Endothelial cell of umbilical vein (primary cell): ENCODE data around the gene TMEM26. TPM values are rescaled to one million over a fixed set of nuclear protein-coding genes. Genes with fewer than 3 reads are reported as not detected.

ENCODE experiments used
- BruUV-seq: library from RNA; stranded (reverse); fragments of 400-500 nt; replicated peaks from 2 replicates; lab custom pipeline; 2021; lab: Mats Ljungman, UMichigan
- CTCF ChIA-PET: fragments of 300-600, 350-600 bp; sonication (Branson Sonifier 250); formaldehyde crosslinking; loops from one replicate; lab custom pipeline; 2021; ENCODE audit warnings: antibody characterized with exemption, inconsistent platforms; lab: Charles Lee
- POLR2A ChIA-PET: fragments of 300-600, 350-600 bp; sonication (Branson Sonifier 250); formaldehyde crosslinking; loops from one replicate; lab custom pipeline; 2021; ENCODE audit warnings: antibody characterized with exemption, inconsistent platforms; lab: Charles Lee
- DNase-seq: peaks from one replicate; pipeline ENCODE4 v3.0.0-alpha.2; 2011; ENCODE audit warnings: low read depth, low spot score
- FAIRE-seq: peaks from 2 replicates; lab custom pipeline; 2011; peaks lifted over from hg19 to GRCh38; lab: Jason Lieb, UNC
- H2AFZ ChIP-seq: 2 replicates; pipeline ENCODE4 v1.6.0; 2012; ENCODE audit warnings: low read depth, low read length, control low read depth, inconsistent platforms
- H3K27ac ChIP-seq: 2 replicates; pipeline ENCODE4 v1.5.1; 2011; ENCODE audit warnings: low read depth, mild to moderate bottlenecking, control low read depth, low read length, moderate library complexity; ENCODE audit not compliant: insufficient read depth
- H3K27me3 ChIP-seq, 2 experiments: 2 replicates each; pipeline versions ENCODE4 v1.6.0 to v1.6.1; 2011; ENCODE audit warnings: low read length in 2 of 2, mixed read lengths in 1 of 2; ENCODE audit not compliant: control insufficient read depth in 2 of 2, insufficient read depth in 2 of 2
- H3K36me3 ChIP-seq, 2 experiments: 2 replicates in 1 of 2; 3 replicates in 1 of 2; pipeline ENCODE4 v1.5.1; 2011; ENCODE audit warnings: low read length in 2 of 2, mild to moderate bottlenecking in 1 of 2, moderate library complexity in 1 of 2; ENCODE audit not compliant: control insufficient read depth in 2 of 2, insufficient read depth in 2 of 2; ENCODE audit errors: extremely low read depth in 1 of 2
- H3K4me1 ChIP-seq: 3 replicates; pipeline ENCODE4 v1.5.1; 2011; ENCODE audit warnings: mild to moderate bottlenecking, low read length; ENCODE audit not compliant: control insufficient read depth, insufficient read depth; ENCODE audit errors: extremely low read depth
- H3K4me2 ChIP-seq: 2 replicates; pipeline ENCODE4 v1.6.1; 2011; ENCODE audit warnings: low read length, control low read depth, mixed read lengths; ENCODE audit not compliant: insufficient read depth
- H3K4me3 ChIP-seq, 3 experiments: fragments of 200-600 bp in 1 of 3; sonication (generic), shearing (Covaris generic) in 1 of 3; replicated peaks in 1 of 3; 2 replicates each; pipeline ENCODE4 v1.5.1; 2011 to 2016; ENCODE audit warnings: control low read depth in 3 of 3, low read length in 3 of 3, mild to moderate bottlenecking in 2 of 3, inconsistent platforms in 1 of 3, low read depth in 1 of 3, moderate library complexity in 1 of 3; ENCODE audit not compliant: insufficient read depth in 1 of 3
- H3K79me2 ChIP-seq: 2 replicates; pipeline ENCODE4 v1.6.0; 2012; ENCODE audit warnings: low read length, inconsistent platforms; ENCODE audit not compliant: control insufficient read depth, insufficient read depth
- H3K9ac ChIP-seq: replicated peaks from 2 replicates; pipeline ENCODE3; 2011; ENCODE audit warnings: low read length, control low read depth; ENCODE audit not compliant: insufficient read depth; ENCODE audit errors: extremely low read depth
- H3K9me1 ChIP-seq: replicated peaks from 3 replicates; pipeline ENCODE4 v1.6.0; 2011; ENCODE audit warnings: mild to moderate bottlenecking, low read length; ENCODE audit not compliant: control insufficient read depth, insufficient read depth; ENCODE audit errors: extremely low read depth
- H3K9me3 ChIP-seq: replicated peaks from 2 replicates; pipeline ENCODE4 v1.5.1; 2012; ENCODE audit warnings: low read length, inconsistent platforms; ENCODE audit not compliant: control insufficient read depth, insufficient read depth
- H4K20me1 ChIP-seq: replicated peaks from 2 replicates; pipeline ENCODE3; 2011; ENCODE audit warnings: mild to moderate bottlenecking, low read length; ENCODE audit not compliant: control insufficient read depth, insufficient read depth; ENCODE audit errors: extremely low read depth
- EZH2 ChIP-seq: IDR thresholded peaks from 2 replicates; pipeline ENCODE4 v1.6.1; 2012; ENCODE audit warnings: borderline replicate concordance, low read depth, mild to moderate bottlenecking, moderate library complexity, low read length, inconsistent platforms; ENCODE audit not compliant: severe bottlenecking
- FOS ChIP-seq: IDR thresholded peaks from 2 replicates; pipeline ENCODE4 v1.6.1; 2011; ENCODE audit warnings: mild to moderate bottlenecking, low read length, moderate library complexity, borderline replicate concordance; ENCODE audit not compliant: insufficient read depth
- GATA2 ChIP-seq: IDR thresholded peaks from 2 replicates; pipeline ENCODE4 v1.7.0; 2011; ENCODE audit warnings: low read depth, mild to moderate bottlenecking, moderate library complexity, mixed read lengths, low read length; ENCODE audit not compliant: insufficient read length, insufficient read depth
- JUN ChIP-seq: IDR thresholded peaks from 2 replicates; pipeline ENCODE4 v1.6.1; 2011; ENCODE audit warnings: borderline replicate concordance, low read depth; ENCODE audit not compliant: insufficient read length, insufficient read depth
- MYC ChIP-seq: IDR thresholded peaks from one replicate; pipeline ENCODE4 v1.6.1; 2011; ENCODE audit warnings: mild to moderate bottlenecking, low read depth, low read length
- POLR2A ChIP-seq: IDR thresholded peaks from 2 replicates; pipeline ENCODE4 v1.6.1; 2012; ENCODE audit warnings: low read depth, mild to moderate bottlenecking, control low read depth, low read length
- POLR2AphosphoS5 ChIP-seq: IDR thresholded peaks from 2 replicates; pipeline ENCODE4 v1.6.1; 2012; ENCODE audit warnings: low read depth, mild to moderate bottlenecking, control low read depth, low read length, moderate library complexity; ENCODE audit not compliant: insufficient read depth
- dilution Hi-C: fragments of 300-500 bp; cut with MboI; formaldehyde crosslinking; loops from one replicate; pipeline ENCODE4 v1.15.0; 2019; ENCODE audit warnings: low sequenced_read_pairs; ENCODE audit not compliant: extremely low pct_ligation_motif_present
- intact Hi-C: fragments of 100-400 bp; cut with micrococcal nuclease; formaldehyde crosslinking; loops from one replicate; pipeline ENCODE4 v1.10.0; 2022
- polyA plus RNA-seq, 4 experiments: library from polyadenylated mRNA; depleted of rRNA in 3 of 4; stranded (reverse) in 3 of 4; unstranded in 1 of 4; fragments of >200 nt; gene quantifications; 2 replicates each; pipeline versions ENCODE4 v1.2.1 to v1.2.3, GENCODE V29; 2011 to 2012; ENCODE audit warnings: missing spikeins in 1 of 4
- total RNA-seq: library from RNA; stranded (reverse); gene quantifications from 2 replicates; pipeline ENCODE4 v1.2.3, GENCODE V29; 2021
- TF ChIP-seq, protein P1 (sequence below): IDR thresholded peaks from 2 replicates; pipeline ENCODE4 v1.6.1; 2011; ENCODE audit not compliant: insufficient read depth, insufficient read length
- TF ChIP-seq, protein P2 (sequence below), 2 donors: IDR thresholded peaks; 1 replicate in 1 of 2; 2 replicates in 1 of 2; pipeline ENCODE4 v1.5.1; 2011; ENCODE audit warnings: low read length in 2 of 2, mild to moderate bottlenecking in 2 of 2, moderate library complexity in 2 of 2, control low read depth in 1 of 2, inconsistent platforms in 1 of 2, low read depth in 1 of 2; ENCODE audit not compliant: insufficient read depth in 1 of 2; ENCODE audit errors: extremely low read depth in 1 of 2

Gene TMEM26
- total and polyA plus RNA-seq, 2 donors (not counting 3 experiments of a cell fraction or from before 2014, with no cell fraction given) = 0.07 to 0.27 TPM

DNA sequence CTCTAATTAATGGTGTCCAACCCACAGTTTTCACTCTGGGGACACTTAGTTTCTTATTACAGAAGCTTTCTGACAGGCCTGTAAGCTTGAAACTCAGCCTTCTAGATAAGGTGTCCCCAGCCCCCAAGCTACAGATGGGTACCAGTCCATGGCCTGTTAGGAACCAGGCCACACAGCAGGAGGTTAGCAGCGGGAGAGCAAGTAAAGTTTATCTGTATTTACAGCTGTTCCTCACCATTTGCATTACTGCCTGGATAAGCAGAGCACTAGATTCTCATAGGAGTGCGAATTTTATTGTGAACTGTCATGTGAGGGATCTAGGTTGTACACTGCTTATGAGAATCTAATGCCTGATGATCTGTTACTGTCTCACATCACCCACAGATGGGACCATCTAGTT, 93.7 kb downstream of the TMEM26 start:
- TF ChIP-seq FOS = no peak
- no peak for TF ChIP-seq EZH2
- TF ChIP-seq, protein P1, sequence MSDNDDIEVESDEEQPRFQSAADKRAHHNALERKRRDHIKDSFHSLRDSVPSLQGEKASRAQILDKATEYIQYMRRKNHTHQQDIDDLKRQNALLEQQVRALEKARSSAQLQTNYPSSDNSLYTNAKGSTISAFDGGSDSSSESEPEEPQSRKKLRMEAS = no peak
- TF ChIP-seq, protein P2, sequence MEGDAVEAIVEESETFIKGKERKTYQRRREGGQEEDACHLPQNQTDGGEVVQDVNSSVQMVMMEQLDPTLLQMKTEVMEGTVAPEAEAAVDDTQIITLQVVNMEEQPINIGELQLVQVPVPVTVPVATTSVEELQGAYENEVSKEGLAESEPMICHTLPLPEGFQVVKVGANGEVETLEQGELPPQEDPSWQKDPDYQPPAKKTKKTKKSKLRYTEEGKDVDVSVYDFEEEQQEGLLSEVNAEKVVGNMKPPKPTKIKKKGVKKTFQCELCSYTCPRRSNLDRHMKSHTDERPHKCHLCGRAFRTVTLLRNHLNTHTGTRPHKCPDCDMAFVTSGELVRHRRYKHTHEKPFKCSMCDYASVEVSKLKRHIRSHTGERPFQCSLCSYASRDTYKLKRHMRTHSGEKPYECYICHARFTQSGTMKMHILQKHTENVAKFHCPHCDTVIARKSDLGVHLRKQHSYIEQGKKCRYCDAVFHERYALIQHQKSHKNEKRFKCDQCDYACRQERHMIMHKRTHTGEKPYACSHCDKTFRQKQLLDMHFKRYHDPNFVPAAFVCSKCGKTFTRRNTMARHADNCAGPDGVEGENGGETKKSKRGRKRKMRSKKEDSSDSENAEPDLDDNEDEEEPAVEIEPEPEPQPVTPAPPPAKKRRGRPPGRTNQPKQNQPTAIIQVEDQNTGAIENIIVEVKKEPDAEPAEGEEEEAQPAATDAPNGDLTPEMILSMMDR (IDR thresholded peaks at IDR 0.05; ENCODE audit: extremely low read depth in 1 of 2, insufficient read depth in 1 of 2, low read depth in 1 of 2, low read length in 2 of 2) = no peak
- TF ChIP-seq MYC = no peak
- no peak for TF ChIP-seq POLR2A
- no peak for TF ChIP-seq POLR2AphosphoS5
- no peak for TF ChIP-seq GATA2
- TF ChIP-seq JUN = no peak
- no peaks in the 10 kb centered on the region for H4K20me1 ChIP-seq
- CTCF ChIA-PET = no interaction called here

More for the DNA sequence above, 93.7 kb downstream of the TMEM26 start:
- H3K9ac ChIP-seq = no peak overlapping the region
- intact Hi-C loops (no loop called here), dilution Hi-C loops (no loop called here)
- POLR2A ChIA-PET = no interaction called here
- no peaks in the 10 kb centered on the region for H3K79me2 ChIP-seq
- H3K36me3 ChIP-seq = no peaks in the 10 kb centered on the region
- DNase-seq = no peak
- H3K4me2 ChIP-seq = no peak overlapping the region
- H3K9me1 ChIP-seq = no peaks in the 10 kb centered on the region
- FAIRE-seq = no peak
- no peak overlapping the region for H2AFZ ChIP-seq
- no peaks in the 10 kb centered on the region for H3K9me3 ChIP-seq
- peaks cover 0 to 2% of the 10 kb centered on the region in 2 experiments for H3K27me3 ChIP-seq
- no peak overlapping the region for H3K27ac ChIP-seq
- BruUV-seq = no TSS peak
- H3K4me1 ChIP-seq = no peaks in the 10 kb centered on the region
- H3K4me3 ChIP-seq = no peak overlapping the region
